Central memory CD8-positive, alpha-beta T cell (primary cell): ENCODE results near the gene CAB39L.

ENCODE experiments used
- ATAC-seq: fragments of 150-1000 bp; cut with Tn5 transposase; replicated peaks from 2 replicates; pipeline ENCODE4 v1.10.0; 2022; ENCODE audit warnings: mild to moderate bottlenecking, moderate FRiP score, moderate number of reproducible peaks; ENCODE audit not compliant: poor library complexity, severe bottlenecking; ENCODE audit errors: extremely low read depth
- DNase-seq, 2 donors: peaks; one replicate each; pipeline ENCODE4 v3.0.0; 2021; ENCODE audit warnings: low spot score in 2 of 2
- H3K27ac Mint-ChIP-seq: one replicate; pipeline ENCODE4 v1.8.0; 2022; ENCODE audit warnings: low read depth, mild to moderate bottlenecking, moderate library complexity, mixed read lengths
- H3K27me3 Mint-ChIP-seq: one replicate; pipeline ENCODE4 v1.8.0; 2022; ENCODE audit warnings: mixed read lengths
- H3K36me3 Mint-ChIP-seq: one replicate; pipeline ENCODE4 v1.8.0; 2022; ENCODE audit warnings: mild to moderate bottlenecking, moderate library complexity, mixed read lengths; ENCODE audit not compliant: insufficient read depth
- H3K4me1 Mint-ChIP-seq: one replicate; pipeline ENCODE4 v1.8.0; 2022; ENCODE audit warnings: mixed read lengths
- H3K4me3 Mint-ChIP-seq: one replicate; pipeline ENCODE4 v1.8.0; 2022; ENCODE audit warnings: mild to moderate bottlenecking, moderate library complexity, mixed read lengths
- H3K9me3 Mint-ChIP-seq: one replicate; pipeline ENCODE4 v1.8.0; 2022; ENCODE audit warnings: mixed read lengths

The CAB39L gene

GRCh38 chr13:49454388-49455006, 10.6 kb upstream of the CAB39L start:
- Mint-ChIP-seq H3K27me3 (no peaks in the 10 kb centered on the region), H3K9me3 (no peaks in the 10 kb centered on the region), H3K36me3 (peaks cover 8% of the 10 kb centered on the region), H3K27ac (peak overlapping the region; percentile 93), H3K4me3 (peak overlapping the region; percentile 73), H3K4me1 (peaks cover 34% of the 10 kb centered on the region)
- peak; percentile 96 for ATAC-seq
- DNase-seq: no peak

DNA sequence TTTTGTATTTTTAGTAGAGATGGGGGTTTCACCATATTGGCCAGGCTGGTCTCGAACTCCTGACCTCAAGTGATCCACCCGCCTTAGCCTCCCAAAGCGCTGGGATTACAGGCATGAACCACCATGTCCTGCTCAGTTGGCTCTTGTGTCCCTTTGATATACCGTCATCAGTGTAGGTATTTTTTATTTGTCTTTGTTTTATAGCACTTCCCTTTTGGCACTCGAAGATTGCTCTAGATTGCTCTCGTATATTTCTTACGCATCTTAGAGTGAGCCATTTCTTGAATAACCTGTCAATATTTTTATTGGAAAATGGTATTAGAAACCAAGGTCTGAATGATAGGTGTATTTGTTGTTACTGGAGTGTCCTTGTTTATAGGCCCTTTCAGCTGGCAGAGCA, 9.6 kb upstream of the CAB39L start:
- peaks cover 8% of the 10 kb centered on the region for H3K36me3 Mint-ChIP-seq
- H3K4me3 Mint-ChIP-seq: no peak overlapping the region
- DNase-seq: no peak
- H3K27ac Mint-ChIP-seq: no peak overlapping the region
- ATAC-seq: no peak
- H3K4me1 Mint-ChIP-seq: peaks cover 44% of the 10 kb centered on the region
- H3K9me3 Mint-ChIP-seq: no peaks in the 10 kb centered on the region
- no peaks in the 10 kb centered on the region for H3K27me3 Mint-ChIP-seq

GRCh38 chr13:49452725-49453457, 9.0 kb upstream of the CAB39L start:
- DNase-seq: no peak
- H3K27me3 Mint-ChIP-seq: no peaks in the 10 kb centered on the region
- no peak overlapping the region for H3K27ac Mint-ChIP-seq
- peaks cover 8% of the 10 kb centered on the region for H3K36me3 Mint-ChIP-seq
- peaks cover 45% of the 10 kb centered on the region for H3K4me1 Mint-ChIP-seq
- H3K4me3 Mint-ChIP-seq: no peak overlapping the region
- no peak for ATAC-seq
- no peaks in the 10 kb centered on the region for H3K9me3 Mint-ChIP-seq

DNA sequence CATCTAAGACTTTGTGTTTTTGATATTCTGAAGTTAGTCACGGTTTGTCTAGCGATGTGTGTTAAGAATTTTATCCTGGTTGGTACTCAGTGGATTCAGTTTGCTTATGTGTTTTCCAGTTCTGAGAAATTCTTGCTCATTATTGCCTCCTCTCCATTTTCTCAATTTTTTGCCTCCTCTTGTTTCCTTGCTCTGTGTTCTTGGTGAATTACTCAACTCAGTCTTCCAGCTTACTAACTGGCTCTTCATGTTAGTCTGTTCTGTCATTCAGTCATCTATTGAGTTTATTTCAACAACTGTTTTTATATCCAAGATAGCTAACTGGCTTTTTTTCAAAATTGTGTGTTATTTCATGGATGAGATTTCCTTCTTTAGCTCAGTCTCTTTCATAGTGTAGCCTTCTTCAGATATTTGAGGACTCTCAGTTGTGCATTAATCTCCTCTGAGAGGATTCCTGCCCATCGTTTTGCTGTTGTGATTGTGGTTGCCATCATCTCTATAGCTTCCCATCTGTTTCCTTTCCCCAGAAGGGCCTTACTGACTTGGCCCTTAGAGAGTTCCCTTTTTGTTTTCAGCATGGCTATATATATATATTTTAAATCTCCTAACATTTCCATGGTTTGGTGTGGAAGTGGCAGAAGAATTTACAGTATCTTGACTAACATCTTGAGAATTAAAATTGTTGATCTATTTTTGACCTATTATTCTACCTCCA, 6.4 kb upstream of the CAB39L start:
- Mint-ChIP-seq H3K36me3 (peaks cover 15% of the 10 kb centered on the region), H3K27ac (peak overlapping the region; percentile 44), H3K4me1 (peaks cover 56% of the 10 kb centered on the region), H3K27me3 (no peaks in the 10 kb centered on the region), H3K9me3 (no peaks in the 10 kb centered on the region), H3K4me3 (no peak overlapping the region)
- no peak for ATAC-seq
- no peak for DNase-seq

- Mint-ChIP-seq H3K27ac (peak overlapping the region; percentile 44), H3K27me3 (no peaks in the 10 kb centered on the region), H3K4me3 (no peak overlapping the region), H3K36me3 (peaks cover 21% of the 10 kb centered on the region), H3K4me1 (peaks cover 58% of the 10 kb centered on the region), H3K9me3 (peaks cover 1% of the 10 kb centered on the region)
- no peak for ATAC-seq
- no peak for DNase-seq
Measured at GRCh38 chr13:49448753-49449152, 4.9 kb upstream of the CAB39L start.

DNA sequence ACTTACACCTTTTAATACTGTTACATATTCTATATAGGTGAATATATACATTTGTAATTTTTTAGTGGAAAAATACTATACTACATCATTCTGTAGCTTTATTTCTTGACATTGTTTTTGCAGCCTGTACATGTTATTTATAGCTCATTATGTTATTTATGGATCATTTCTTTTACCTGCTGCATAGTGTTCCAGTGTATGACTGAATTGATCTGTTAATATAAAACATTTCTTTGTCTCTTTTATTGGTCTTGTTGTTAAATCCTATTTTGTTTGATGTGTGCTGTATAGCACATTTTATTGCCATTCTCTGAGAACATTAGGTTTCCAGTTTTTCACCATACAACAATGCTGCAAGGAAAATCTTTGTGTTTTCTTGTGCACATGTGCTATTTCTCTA, 2.6 kb upstream of the CAB39L start:
- Mint-ChIP-seq H3K4me3 (peak overlapping the region; percentile 84), H3K36me3 (peaks cover 25% of the 10 kb centered on the region), H3K9me3 (peaks cover 4% of the 10 kb centered on the region), H3K27me3 (no peaks in the 10 kb centered on the region), H3K27ac (peak overlapping the region; percentile 98), H3K4me1 (peaks cover 57% of the 10 kb centered on the region)
- DNase-seq (no peak), ATAC-seq (no peak)

- H3K4me3 Mint-ChIP-seq: peak overlapping the region; percentile 84
- ATAC-seq: peak; percentile 13
Measured at GRCh38 chr13:49444524-49445395, 896 bp upstream of the CAB39L start.

DNA sequence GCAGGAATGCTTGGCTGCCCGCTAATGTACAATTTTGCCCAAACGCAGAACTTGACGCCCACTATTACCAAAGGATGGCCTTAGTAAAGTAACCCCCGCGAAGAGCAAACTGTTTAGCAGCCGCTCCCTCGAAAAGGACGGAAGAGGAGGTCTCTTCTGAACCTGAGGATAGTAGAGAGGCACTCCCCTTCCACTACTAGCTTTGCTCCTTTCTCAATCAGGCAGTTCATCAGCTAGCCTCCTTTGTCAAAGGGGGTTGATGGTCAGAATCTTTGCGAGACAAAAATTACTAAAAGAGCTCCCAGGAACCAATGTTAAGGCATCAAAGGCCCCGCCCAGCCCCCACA, 534 bp downstream of the CAB39L start:
- Mint-ChIP-seq H3K4me1 (peaks cover 36% of the 10 kb centered on the region), H3K9me3 (peaks cover 4% of the 10 kb centered on the region), H3K27me3 (no peaks in the 10 kb centered on the region), H3K27ac (peak overlapping the region; percentile 98), H3K36me3 (peaks cover 23% of the 10 kb centered on the region), H3K4me3 (peak overlapping the region; percentile 84)
- ATAC-seq (no peak), DNase-seq (no peak)

More at GRCh38 chr13:49444524-49445395, 896 bp upstream of the CAB39L start:
- DNase-seq: peak; percentile 15 to 27
- H3K9me3 Mint-ChIP-seq: peaks cover 4% of the 10 kb centered on the region
- peak overlapping the region; percentile 98 for H3K27ac Mint-ChIP-seq
- H3K36me3 Mint-ChIP-seq: peaks cover 25% of the 10 kb centered on the region
- no peaks in the 10 kb centered on the region for H3K27me3 Mint-ChIP-seq
- H3K4me1 Mint-ChIP-seq: peaks cover 50% of the 10 kb centered on the region

DNA sequence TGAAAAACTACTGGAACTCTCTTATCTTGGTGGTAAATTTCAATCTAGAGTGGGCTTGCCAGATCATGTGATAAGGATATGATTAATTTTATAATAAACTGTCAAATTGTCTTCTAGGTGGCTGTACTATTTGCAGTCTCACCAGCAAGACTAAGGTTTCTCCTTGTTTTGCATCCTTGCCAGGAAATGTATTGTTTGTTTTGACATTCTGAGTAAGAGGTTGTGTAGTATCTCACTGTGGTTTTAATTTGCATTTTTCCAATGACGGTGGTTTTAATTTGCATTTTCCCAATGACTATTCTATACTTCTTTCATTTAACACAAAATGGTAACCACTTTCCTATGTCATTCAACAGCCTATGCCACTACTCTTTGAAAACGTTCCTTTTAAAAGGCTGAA, 2.0 kb downstream of the CAB39L start:
- Mint-ChIP-seq H3K4me3 (no peak overlapping the region), H3K4me1 (peaks cover 31% of the 10 kb centered on the region), H3K27ac (no peak overlapping the region), H3K27me3 (no peaks in the 10 kb centered on the region), H3K36me3 (peaks cover 23% of the 10 kb centered on the region), H3K9me3 (peaks cover 4% of the 10 kb centered on the region)
- ATAC-seq (no peak), DNase-seq (no peak)

DNA sequence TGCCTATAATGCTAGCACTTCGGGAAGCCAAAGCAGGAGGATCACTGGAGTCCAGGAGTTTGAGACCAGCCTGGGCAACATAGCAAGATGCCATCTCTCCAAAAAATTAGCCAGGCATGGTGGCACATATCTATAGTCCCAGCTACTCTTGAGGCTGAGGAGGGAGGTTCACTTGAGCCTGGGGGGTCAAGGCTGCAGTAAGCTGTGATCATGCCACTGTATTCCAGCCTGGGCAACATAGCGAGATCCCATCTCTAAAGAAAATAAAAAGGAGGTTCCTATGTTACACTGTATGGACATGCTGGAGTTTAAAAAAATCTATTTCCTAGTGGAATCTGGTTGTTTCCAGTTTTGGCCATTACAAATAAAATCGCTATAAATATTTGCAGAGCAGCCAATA, 2.6 kb downstream of the CAB39L start:
- DNase-seq (no peak), ATAC-seq (no peak)
- Mint-ChIP-seq H3K27ac (no peak overlapping the region), H3K36me3 (peaks cover 23% of the 10 kb centered on the region), H3K4me3 (no peak overlapping the region), H3K9me3 (peaks cover 4% of the 10 kb centered on the region), H3K4me1 (peaks cover 26% of the 10 kb centered on the region), H3K27me3 (no peaks in the 10 kb centered on the region)

GRCh38 chr13:49439609-49440008, 4.3 kb downstream of the CAB39L start:
- no peak overlapping the region for H3K27ac Mint-ChIP-seq
- DNase-seq: no peak
- H3K27me3 Mint-ChIP-seq: no peaks in the 10 kb centered on the region
- no peak overlapping the region for H3K4me3 Mint-ChIP-seq
- H3K9me3 Mint-ChIP-seq: peaks cover 4% of the 10 kb centered on the region
- H3K4me1 Mint-ChIP-seq: peaks cover 9% of the 10 kb centered on the region
- ATAC-seq: no peak
- H3K36me3 Mint-ChIP-seq: peaks cover 11% of the 10 kb centered on the region

GRCh38 chr13:49437705-49438104, 6.2 kb downstream of the CAB39L start:
- Mint-ChIP-seq H3K36me3 (peaks cover 5% of the 10 kb centered on the region), H3K27me3 (no peaks in the 10 kb centered on the region), H3K27ac (no peak overlapping the region), H3K4me1 (no peaks in the 10 kb centered on the region), H3K4me3 (no peak overlapping the region), H3K9me3 (no peaks in the 10 kb centered on the region)
- DNase-seq: no peak
- no peak for ATAC-seq
